ENCODE measurements around the gene MEIS2.

GRCh38 chr15:36964626-36965025 lies 135.7 kb downstream of the MEIS2 start:
- TF ChIP-seq CTCF (conservative IDR thresholded peaks at IDR 0.05; ENCODE audit: low read depth, low read length) (no peak), EZH2 (IDR thresholded peaks at IDR 0.05; ENCODE audit: low read length, unreplicated experiment) (no peak)
